ENCODE data around the gene WNT1. TPM values are rescaled to one million over a fixed set of nuclear protein-coding genes. Genes with fewer than 3 reads are reported as not detected.
A peak's percentile ranks its signal among the peaks of the same experiment; 100 is the strongest.

The WNT1 gene
- total and polyA plus RNA-seq, 9 of the 15 experiments (the other 6 are each of a cell fraction or from before 2014, with no cell fraction given), result not detected

DNA sequence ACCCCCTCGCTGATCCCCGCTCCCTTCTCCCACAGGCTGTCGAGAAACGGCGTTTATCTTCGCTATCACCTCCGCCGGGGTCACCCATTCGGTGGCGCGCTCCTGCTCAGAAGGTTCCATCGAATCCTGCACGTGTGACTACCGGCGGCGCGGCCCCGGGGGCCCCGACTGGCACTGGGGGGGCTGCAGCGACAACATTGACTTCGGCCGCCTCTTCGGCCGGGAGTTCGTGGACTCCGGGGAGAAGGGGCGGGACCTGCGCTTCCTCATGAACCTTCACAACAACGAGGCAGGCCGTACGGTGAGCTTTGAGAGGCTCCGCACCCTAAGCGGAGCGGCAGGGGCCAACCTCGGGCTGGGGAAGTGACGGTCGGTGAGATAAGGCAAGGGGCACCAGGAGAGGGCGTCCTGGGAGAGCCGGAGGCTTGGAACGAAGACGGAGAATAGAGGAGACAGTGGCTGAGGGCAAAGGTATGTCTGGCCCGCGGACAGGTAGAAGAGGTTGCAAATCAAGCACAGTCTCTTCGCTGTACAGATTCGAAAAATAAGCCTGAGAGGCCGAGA is 2.3 kb downstream of the WNT1 start (continued):
- TF ChIP-seq, protein P1, sequence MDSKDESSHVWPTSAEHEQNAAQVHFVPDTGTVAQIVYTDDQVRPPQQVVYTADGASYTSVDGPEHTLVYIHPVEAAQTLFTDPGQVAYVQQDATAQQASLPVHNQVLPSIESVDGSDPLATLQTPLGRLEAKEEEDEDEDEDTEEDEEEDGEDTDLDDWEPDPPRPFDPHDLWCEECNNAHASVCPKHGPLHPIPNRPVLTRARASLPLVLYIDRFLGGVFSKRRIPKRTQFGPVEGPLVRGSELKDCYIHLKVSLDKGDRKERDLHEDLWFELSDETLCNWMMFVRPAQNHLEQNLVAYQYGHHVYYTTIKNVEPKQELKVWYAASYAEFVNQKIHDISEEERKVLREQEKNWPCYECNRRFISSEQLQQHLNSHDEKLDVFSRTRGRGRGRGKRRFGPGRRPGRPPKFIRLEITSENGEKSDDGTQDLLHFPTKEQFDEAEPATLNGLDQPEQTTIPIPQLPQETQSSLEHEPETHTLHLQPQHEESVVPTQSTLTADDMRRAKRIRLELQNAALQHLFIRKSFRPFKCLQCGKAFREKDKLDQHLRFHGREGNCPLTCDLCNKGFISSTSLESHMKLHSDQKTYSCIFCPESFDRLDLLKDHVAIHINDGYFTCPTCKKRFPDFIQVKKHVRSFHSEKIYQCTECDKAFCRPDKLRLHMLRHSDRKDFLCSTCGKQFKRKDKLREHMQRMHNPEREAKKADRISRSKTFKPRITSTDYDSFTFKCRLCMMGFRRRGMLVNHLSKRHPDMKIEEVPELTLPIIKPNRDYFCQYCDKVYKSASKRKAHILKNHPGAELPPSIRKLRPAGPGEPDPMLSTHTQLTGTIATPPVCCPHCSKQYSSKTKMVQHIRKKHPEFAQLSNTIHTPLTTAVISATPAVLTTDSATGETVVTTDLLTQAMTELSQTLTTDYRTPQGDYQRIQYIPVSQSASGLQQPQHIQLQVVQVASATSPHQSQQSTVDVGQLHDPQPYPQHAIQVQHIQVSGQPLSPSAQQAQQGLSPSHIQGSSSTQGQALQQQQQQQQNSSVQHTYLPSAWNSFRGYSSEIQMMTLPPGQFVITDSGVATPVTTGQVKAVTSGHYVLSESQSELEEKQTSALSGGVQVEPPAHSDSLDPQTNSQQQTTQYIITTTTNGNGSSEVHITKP (IDR thresholded peaks at IDR 0.05; ENCODE audit: partially characterized antibody), result no peak
- TF ChIP-seq EZH2 (IDR thresholded peaks at IDR 0.05; ENCODE audit: borderline replicate concordance, low read depth, low read length) (peak; percentile 76), TCF3 (CRISPR knock-in tag; IDR thresholded peaks at IDR 0.05) (no peak), ZNF146 (CRISPR knock-in tag; IDR thresholded peaks at IDR 0.05; ENCODE audit: unreplicated experiment) (no peak), SRSF7 (optimal IDR thresholded peaks at IDR 0.05; ENCODE audit: low read depth, low read length) (no peak), ATF1 (CRISPR knock-in tag; IDR thresholded peaks at IDR 0.05) (no peak), ATF1 (tag; IDR thresholded peaks at IDR 0.05) (no peak), ZNF41 (CRISPR knock-in tag; conservative IDR thresholded peaks at IDR 0.05) (no peak), CSDE1 (IDR thresholded peaks at IDR 0.05) (no peak), GABPB1 (CRISPR knock-in tag; IDR thresholded peaks at IDR 0.05) (peak; percentile 3; the same call in 1 of the 2 replicates), LCOR (CRISPR knock-in tag; IDR thresholded peaks at IDR 0.05) (no peak)
- TF ChIP-seq, protein P2, sequence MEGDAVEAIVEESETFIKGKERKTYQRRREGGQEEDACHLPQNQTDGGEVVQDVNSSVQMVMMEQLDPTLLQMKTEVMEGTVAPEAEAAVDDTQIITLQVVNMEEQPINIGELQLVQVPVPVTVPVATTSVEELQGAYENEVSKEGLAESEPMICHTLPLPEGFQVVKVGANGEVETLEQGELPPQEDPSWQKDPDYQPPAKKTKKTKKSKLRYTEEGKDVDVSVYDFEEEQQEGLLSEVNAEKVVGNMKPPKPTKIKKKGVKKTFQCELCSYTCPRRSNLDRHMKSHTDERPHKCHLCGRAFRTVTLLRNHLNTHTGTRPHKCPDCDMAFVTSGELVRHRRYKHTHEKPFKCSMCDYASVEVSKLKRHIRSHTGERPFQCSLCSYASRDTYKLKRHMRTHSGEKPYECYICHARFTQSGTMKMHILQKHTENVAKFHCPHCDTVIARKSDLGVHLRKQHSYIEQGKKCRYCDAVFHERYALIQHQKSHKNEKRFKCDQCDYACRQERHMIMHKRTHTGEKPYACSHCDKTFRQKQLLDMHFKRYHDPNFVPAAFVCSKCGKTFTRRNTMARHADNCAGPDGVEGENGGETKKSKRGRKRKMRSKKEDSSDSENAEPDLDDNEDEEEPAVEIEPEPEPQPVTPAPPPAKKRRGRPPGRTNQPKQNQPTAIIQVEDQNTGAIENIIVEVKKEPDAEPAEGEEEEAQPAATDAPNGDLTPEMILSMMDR (IDR thresholded peaks at IDR 0.05 in 2 of 3, conservative IDR thresholded peaks at IDR 0.05 in 1 of 3; ENCODE audit: insufficient read depth in 2 of 3, low read depth in 1 of 3, low read length in 3 of 3), result peak in 2 of 3 experiments; percentile 26 to 36; a peak in 2 of 6 replicates
- TF ChIP-seq, protein P3, sequence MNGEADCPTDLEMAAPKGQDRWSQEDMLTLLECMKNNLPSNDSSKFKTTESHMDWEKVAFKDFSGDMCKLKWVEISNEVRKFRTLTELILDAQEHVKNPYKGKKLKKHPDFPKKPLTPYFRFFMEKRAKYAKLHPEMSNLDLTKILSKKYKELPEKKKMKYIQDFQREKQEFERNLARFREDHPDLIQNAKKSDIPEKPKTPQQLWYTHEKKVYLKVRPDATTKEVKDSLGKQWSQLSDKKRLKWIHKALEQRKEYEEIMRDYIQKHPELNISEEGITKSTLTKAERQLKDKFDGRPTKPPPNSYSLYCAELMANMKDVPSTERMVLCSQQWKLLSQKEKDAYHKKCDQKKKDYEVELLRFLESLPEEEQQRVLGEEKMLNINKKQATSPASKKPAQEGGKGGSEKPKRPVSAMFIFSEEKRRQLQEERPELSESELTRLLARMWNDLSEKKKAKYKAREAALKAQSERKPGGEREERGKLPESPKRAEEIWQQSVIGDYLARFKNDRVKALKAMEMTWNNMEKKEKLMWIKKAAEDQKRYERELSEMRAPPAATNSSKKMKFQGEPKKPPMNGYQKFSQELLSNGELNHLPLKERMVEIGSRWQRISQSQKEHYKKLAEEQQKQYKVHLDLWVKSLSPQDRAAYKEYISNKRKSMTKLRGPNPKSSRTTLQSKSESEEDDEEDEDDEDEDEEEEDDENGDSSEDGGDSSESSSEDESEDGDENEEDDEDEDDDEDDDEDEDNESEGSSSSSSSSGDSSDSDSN (IDR thresholded peaks at IDR 0.05; ENCODE audit: borderline replicate concordance in 1 of 2, low read depth in 2 of 2, low read length in 2 of 2), result 0 out of 4 replicates have a peak, but pooled peaks of 1 of the 2 experiments have one; percentile 50
- TF ChIP-seq, protein P4, sequence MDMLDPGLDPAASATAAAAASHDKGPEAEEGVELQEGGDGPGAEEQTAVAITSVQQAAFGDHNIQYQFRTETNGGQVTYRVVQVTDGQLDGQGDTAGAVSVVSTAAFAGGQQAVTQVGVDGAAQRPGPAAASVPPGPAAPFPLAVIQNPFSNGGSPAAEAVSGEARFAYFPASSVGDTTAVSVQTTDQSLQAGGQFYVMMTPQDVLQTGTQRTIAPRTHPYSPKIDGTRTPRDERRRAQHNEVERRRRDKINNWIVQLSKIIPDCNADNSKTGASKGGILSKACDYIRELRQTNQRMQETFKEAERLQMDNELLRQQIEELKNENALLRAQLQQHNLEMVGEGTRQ (CRISPR knock-in tag; IDR thresholded peaks at IDR 0.05), result no peak
- TF ChIP-seq, protein P5, sequence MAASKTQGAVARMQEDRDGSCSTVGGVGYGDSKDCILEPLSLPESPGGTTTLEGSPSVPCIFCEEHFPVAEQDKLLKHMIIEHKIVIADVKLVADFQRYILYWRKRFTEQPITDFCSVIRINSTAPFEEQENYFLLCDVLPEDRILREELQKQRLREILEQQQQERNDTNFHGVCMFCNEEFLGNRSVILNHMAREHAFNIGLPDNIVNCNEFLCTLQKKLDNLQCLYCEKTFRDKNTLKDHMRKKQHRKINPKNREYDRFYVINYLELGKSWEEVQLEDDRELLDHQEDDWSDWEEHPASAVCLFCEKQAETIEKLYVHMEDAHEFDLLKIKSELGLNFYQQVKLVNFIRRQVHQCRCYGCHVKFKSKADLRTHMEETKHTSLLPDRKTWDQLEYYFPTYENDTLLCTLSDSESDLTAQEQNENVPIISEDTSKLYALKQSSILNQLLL (CRISPR knock-in tag; IDR thresholded peaks at IDR 0.05; ENCODE audit: borderline replicate concordance), result no peak
- TF ChIP-seq, protein P6, sequence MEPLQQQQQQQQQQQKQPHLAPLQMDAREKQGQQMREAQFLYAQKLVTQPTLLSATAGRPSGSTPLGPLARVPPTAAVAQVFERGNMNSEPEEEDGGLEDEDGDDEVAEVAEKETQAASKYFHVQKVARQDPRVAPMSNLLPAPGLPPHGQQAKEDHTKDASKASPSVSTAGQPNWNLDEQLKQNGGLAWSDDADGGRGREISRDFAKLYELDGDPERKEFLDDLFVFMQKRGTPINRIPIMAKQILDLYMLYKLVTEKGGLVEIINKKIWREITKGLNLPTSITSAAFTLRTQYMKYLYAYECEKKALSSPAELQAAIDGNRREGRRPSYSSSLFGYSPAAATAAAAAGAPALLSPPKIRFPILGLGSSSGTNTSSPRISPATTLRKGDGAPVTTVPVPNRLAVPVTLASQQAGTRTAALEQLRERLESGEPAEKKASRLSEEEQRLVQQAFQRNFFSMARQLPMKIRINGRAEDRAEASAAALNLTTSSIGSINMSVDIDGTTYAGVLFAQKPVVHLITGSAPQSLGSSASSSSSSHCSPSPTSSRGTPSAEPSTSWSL (CRISPR knock-in tag; IDR thresholded peaks at IDR 0.05; ENCODE audit: borderline replicate concordance), result no peak

Data from K562 (cell line).